ENCODE data around the gene FRMD1.

Gene FRMD1

DNA sequence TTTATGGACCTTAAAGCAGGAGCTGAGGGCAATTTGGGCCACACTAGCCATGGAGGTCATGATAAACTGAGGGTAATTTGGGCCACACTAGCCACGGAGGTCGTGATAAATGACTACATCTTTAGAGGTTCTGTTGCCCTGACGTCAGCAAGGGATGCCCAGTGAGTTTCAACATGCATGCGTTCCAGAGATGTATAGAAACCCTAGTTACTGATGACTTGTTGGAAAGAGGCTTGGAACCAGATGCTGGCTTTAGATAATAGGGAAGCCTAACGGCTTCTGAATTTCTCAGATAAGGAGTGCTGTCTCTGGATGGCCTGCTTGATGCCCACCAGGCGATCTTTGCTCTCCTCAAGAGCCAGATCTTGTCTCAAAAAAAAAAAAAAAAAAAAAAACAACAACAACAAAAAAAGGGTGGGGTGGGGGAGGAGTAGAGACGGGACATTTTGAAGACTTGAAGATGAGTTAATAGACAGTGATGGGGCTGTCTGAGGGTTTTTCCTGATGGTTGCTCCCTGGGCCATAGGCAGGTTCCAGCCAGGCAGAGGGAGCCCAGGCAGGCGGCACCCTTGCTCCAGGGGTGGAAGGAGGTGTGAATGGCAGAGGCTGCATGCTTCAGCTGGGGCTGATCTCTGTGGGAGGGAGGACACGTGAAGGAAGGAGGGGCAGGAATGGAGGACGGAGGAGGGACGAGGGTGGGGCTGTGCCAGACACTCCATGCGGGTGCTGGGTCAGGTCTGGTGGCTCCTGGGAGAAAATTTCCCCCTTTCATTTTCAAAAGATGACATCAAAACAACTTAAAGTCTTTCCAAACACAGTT is 27.0 kb upstream of the FRMD1 start:
- TF ChIP-seq, protein P1, sequence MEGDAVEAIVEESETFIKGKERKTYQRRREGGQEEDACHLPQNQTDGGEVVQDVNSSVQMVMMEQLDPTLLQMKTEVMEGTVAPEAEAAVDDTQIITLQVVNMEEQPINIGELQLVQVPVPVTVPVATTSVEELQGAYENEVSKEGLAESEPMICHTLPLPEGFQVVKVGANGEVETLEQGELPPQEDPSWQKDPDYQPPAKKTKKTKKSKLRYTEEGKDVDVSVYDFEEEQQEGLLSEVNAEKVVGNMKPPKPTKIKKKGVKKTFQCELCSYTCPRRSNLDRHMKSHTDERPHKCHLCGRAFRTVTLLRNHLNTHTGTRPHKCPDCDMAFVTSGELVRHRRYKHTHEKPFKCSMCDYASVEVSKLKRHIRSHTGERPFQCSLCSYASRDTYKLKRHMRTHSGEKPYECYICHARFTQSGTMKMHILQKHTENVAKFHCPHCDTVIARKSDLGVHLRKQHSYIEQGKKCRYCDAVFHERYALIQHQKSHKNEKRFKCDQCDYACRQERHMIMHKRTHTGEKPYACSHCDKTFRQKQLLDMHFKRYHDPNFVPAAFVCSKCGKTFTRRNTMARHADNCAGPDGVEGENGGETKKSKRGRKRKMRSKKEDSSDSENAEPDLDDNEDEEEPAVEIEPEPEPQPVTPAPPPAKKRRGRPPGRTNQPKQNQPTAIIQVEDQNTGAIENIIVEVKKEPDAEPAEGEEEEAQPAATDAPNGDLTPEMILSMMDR (IDR thresholded peaks at IDR 0.05; ENCODE audit: control insufficient read depth, insufficient read depth, low read depth, low read length, missing control alignments) = no peak
- H3K4me3 ChIP-seq (ENCODE audit: control insufficient read depth, low read depth, low read length) = no peak overlapping the region
- DNase-seq (ENCODE audit: low read depth) = no peak

DNA sequence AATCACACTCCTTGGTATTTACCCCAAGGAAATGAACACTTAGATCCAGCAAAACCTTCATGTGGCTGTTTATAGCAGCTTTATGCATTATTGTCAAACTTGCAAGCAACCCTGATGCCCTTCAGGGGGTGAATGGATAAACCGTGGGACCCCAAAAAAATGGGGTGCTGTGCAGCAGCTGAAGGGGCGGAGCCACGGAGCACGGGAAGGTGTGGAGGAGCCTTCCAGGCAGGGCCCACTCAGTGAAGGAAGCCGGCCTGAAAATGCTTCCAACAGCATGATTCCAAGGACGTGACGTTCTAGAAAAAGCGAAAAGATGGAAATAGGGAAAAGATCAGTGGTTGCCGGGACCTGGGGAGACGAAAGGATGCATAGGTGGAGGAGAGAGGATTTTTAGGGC is 25.6 kb upstream of the FRMD1 start:
- no peak overlapping the region for H3K4me3 ChIP-seq (ENCODE audit: control insufficient read depth, low read depth, low read length)
- TF ChIP-seq, protein P1 (IDR thresholded peaks at IDR 0.05; ENCODE audit: control insufficient read depth, insufficient read depth, low read depth, low read length, missing control alignments) = no peak
- DNase-seq (ENCODE audit: low read depth) = no peak

DNA sequence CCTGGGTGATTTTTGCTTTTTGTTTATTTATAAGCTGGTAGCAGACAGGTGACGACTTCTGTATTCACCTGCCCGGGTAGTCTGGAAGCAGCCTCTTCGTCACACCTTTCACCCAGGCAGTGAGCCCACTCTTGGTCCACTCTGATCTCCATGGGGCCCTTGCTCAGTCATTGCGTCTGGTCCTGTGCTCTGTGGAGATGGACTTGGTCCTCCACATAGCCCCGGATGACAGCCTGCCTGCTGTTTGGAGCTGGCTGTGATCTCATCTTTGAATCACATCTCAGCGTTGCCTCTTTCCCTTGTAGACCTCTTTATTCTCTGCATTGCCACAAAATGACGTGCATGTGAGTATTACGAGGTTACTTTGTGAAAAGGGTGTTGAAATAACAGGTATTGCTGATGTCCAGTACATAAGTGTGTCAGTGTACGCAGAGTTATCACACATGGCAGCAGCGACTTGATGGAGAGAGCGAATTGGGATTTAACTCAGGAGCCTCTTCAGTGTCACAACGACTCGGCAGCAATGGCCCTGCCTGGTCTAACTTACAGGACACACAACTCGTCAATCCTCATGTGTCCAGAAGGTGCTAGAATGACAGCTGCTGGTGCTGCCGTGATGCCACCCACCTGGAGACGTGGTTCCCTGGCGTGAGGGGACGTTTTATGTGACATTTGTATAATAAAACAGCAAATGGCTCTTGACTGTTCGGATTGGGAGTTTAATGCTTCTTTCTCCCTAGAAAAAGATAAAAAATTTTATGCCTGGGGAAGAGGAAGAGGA is 24.2 kb upstream of the FRMD1 start:
- TF ChIP-seq, protein P1 (IDR thresholded peaks at IDR 0.05; ENCODE audit: control insufficient read depth, insufficient read depth, low read depth, low read length, missing control alignments) = no peak
- H3K4me3 ChIP-seq (ENCODE audit: control insufficient read depth, low read depth, low read length) = no peak overlapping the region
- DNase-seq (ENCODE audit: low read depth) = no peak

DNA sequence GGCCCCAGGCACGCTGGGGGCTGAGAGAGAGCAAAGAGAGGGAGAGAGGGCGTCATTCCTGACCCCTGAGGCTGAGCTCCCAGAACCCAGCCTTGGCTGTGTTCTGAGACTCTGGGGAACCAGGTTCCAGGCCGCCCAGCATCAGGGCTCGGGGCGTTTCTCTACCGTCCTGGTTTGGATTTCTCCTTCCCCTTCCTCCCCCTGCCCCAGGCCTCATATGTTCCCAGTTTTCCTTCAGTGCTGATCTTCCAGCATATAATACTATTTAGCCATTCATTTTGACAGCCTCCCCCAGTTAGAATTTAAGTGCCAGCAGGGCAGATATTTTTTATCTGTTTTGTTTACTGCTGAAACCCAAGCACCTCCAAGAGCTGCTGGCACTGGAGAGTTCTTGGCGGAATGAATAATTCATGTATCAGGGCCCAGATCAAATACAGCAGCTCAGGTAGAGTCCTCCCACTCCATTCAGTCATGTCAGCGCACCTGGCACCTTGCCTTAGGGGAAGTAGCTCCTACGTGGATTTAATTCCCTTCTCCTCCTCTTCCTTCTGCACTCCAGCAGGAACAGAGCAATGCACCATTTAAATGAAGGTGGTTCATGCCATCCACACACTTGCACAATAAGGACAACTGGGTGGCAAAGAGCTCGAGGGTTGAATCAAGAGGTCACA is 23.4 kb upstream of the FRMD1 start:
- DNase-seq (ENCODE audit: low read depth) = no peak
- H3K4me3 ChIP-seq (ENCODE audit: control insufficient read depth, low read depth, low read length) = no peak overlapping the region
- TF ChIP-seq, protein P1 (IDR thresholded peaks at IDR 0.05; ENCODE audit: control insufficient read depth, insufficient read depth, low read depth, low read length, missing control alignments) = no peak

DNA sequence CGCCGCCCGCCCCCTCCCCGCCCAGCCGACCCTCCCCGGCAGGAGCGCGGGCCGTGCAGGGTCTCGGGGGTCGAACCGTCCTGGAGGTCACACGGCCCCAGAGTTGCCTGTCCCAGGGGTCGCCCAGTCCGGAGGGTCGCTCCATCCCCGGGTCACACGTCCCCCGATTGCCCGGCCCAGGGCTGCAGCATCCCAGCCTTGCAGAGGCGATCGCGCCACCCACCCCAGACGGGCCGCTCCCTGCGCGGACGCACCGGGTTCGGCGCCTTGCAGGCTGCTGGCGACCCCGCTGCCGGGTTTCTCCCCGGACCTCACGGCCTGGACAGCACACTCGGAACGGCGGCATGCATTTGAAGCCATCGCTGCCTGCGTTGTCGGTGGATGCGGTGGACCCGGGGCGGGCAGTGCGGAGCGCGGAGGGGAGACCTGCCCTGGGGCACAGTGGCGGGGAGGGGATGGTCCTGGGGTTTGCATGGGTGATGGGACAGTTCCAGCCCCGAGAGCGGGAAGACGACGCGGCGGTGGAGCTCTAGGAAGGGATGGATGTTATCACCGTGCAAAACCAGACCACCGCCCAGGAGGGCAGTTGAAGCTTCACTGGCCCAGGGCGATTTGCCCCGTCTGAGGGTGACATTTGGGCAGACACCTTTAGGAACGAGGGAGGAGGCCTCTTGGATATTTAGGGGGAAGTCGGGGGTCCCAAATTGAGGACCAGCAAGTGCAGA is 22.7 kb upstream of the FRMD1 start:
- no peak for DNase-seq (ENCODE audit: low read depth)
- H3K4me3 ChIP-seq (ENCODE audit: control insufficient read depth, low read depth, low read length) = no peak overlapping the region
- TF ChIP-seq, protein P1 (IDR thresholded peaks at IDR 0.05; ENCODE audit: control insufficient read depth, insufficient read depth, low read depth, low read length, missing control alignments) = no peak
